Adrenal gland (tissue), 5 donors: ENCODE measurements around the gene DDX18.

Experiments used
- CTCF ChIP-seq, 6 experiments: fragments of 450-650 bp in 4 of 6; fragments of 200-600 bp in 2 of 6; sonication (generic) in 1 of 6; IDR thresholded peaks; 1 replicate in 5 of 6; 2 replicates in 1 of 6; pipeline versions ENCODE4 v1.5.1 to v1.8.0; 2016 to 2021; ENCODE audit warnings: antibody characterized with exemption in 6 of 6, mild to moderate bottlenecking in 2 of 6, moderate library complexity in 1 of 6
- POLR2A ChIP-seq, 2 donors: fragments of 450-650 bp; IDR thresholded peaks; one replicate each; pipeline ENCODE4 v1.6.1; 2017; ENCODE audit warnings: antibody characterized with exemption in 2 of 2, mild to moderate bottlenecking in 2 of 2, moderate library complexity in 1 of 2
- donor health status: DM: no; HTN: no; CAD: no.

GRCh38 chr2:117832332-117832731 is 17.8 kb downstream of the DDX18 start:
- TF ChIP-seq CTCF (IDR thresholded peaks at IDR 0.05) (no peak), POLR2A (IDR thresholded peaks at IDR 0.05) (no peak)
